ENCODE results near the gene SART3.
"Not testable (repeated sequence)": the region's sequence is repeated elsewhere in the genome, so short reads cannot be mapped to it uniquely, and the experiment has no call there.

SART3 gene

GRCh38 chr12:108563136-108563803, 2.3 kb upstream of the SART3 start:
- DNase-seq (ENCODE audit: low spot score) = peak; percentile 85

GRCh38 chr12:108562348-108563135, 1.6 kb upstream of the SART3 start, which contains the start of gene ISCU:
Gene ISCU, plus strand, starts transcription at chr12:108562596. Its CDS starts 27 bp downstream, at chr12:108562623.
- DNase-seq (ENCODE audit: low spot score) = peak; percentile 99

GRCh38 chr12:108561852-108562347, 927 bp upstream of the SART3 start:
- no peak for DNase-seq (ENCODE audit: low spot score)

- DNase-seq (ENCODE audit: low spot score) = no peak
These were observed 652 bp downstream of the SART3 start for GRCh38 chr12:108560321-108560721.

- no peak for DNase-seq (ENCODE audit: low spot score)
These were observed 1.2 kb downstream of the SART3 start for GRCh38 chr12:108559748-108560147.

- DNase-seq (ENCODE audit: low spot score) = no peak
These were observed 1.8 kb downstream of the SART3 start for GRCh38 chr12:108559007-108559655.

GRCh38 chr12:108555383-108555782, 5.6 kb downstream of the SART3 start:
- not testable (repeated sequence) for DNase-seq (ENCODE audit: low spot score)

- no peak for DNase-seq (ENCODE audit: low spot score)
These were observed 7.2 kb downstream of the SART3 start for GRCh38 chr12:108553799-108554198.

- no peak for DNase-seq (ENCODE audit: low spot score)
These were observed 9.4 kb downstream of the SART3 start for GRCh38 chr12:108551535-108551934.

- no peak for DNase-seq (ENCODE audit: low spot score)
These were observed 11.9 kb downstream of the SART3 start for GRCh38 chr12:108548954-108549521.

- no peak for DNase-seq (ENCODE audit: low spot score)
These were observed 13.3 kb downstream of the SART3 start for GRCh38 chr12:108547686-108548085.

- DNase-seq (ENCODE audit: low spot score) = no peak
These were observed 17.3 kb downstream of the SART3 start for GRCh38 chr12:108543652-108544051.

- no peak for DNase-seq (ENCODE audit: low spot score)
These were observed 18.7 kb downstream of the SART3 start for GRCh38 chr12:108542320-108542719.

GRCh38 chr12:108538616-108539195, 22.3 kb downstream of the SART3 start:
- no peak for DNase-seq (ENCODE audit: low spot score)

GRCh38 chr12:108538146-108538545, 22.8 kb downstream of the SART3 start:
- no peak for DNase-seq (ENCODE audit: low spot score)

- DNase-seq (ENCODE audit: low spot score) = no peak
These were observed 28.8 kb downstream of the SART3 start for GRCh38 chr12:108531929-108532848.

- no peak for DNase-seq (ENCODE audit: low spot score)
These were observed 30.8 kb downstream of the SART3 start for GRCh38 chr12:108530161-108530560.

- no peak for DNase-seq (ENCODE audit: low spot score)
These were observed 33.8 kb downstream of the SART3 start for GRCh38 chr12:108527166-108527496.

- DNase-seq (ENCODE audit: low spot score) = no peak
These were observed 34.3 kb downstream of the SART3 start for GRCh38 chr12:108526482-108527165.

- DNase-seq (ENCODE audit: low spot score) = no peak
These were observed 35.3 kb downstream of the SART3 start for GRCh38 chr12:108525681-108526080.

Measured in left forelimb (tissue), 1 donor.